ENCODE measurements around the gene CMTM4. TPM values are rescaled to one million over a fixed set of nuclear protein-coding genes. Genes with fewer than 3 reads are reported as not detected.
"Not testable (repeated sequence)": the region's sequence is repeated elsewhere in the genome, so short reads cannot be mapped to it uniquely, and the experiment has no call there.

Gene CMTM4
- total RNA-seq, 2 donors from 2014 or later: 1.1 to 1.5 TPM

DNA sequence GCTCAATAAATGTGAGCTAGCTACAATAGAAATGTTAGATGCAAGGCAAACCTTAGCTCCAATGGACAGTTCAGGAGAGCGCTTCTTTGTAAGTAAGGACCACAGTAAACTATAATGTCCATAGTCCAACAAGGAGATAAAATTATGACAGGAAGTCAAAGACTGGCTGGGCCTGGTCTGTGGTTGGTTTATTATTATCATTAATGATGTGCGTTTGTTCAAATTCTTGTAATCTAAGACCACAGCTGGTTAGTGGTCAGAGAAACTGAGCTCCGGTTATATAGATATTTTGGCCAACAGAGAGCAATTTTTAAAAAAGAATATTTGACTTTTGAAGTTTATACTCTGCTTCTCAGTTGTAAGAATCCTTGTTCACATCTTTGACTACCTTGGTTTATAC, 122.0 kb downstream of the CMTM4 start:
- H3K27ac Mint-ChIP-seq: no peak overlapping the region
- peaks cover 14% of the 10 kb centered on the region for H3K27me3 Mint-ChIP-seq
- H3K4me3 Mint-ChIP-seq: no peak overlapping the region
- no peaks in the 10 kb centered on the region for H3K9me3 ChIP-seq (ENCODE audit: control insufficient read depth, low read length, poor library complexity, severe bottlenecking)
- H3K36me3 Mint-ChIP-seq (ENCODE audit: low read depth): peaks cover 5% of the 10 kb centered on the region
- peaks cover 15% of the 10 kb centered on the region for H3K4me1 Mint-ChIP-seq
- ATAC-seq (no peak), DNase-seq (no peak)

DNA sequence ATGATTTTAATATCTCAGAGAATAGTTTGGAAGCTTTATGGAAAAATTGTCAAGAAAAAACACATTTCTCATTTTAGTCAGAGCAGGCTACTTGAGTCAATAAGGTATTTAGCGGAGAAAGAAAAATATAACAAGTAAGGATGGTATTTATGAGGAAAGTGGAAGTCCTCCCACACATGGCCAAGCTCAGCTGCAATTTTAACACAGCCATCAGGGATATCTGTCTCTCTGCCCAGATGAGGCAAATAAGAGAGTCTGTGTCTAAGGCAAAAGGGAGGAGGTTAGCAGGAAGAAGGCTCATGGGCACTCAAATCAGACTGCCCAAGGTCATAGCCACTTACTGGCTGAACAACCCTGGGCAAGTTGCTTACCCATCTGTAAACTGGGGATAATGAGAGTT, 122.5 kb downstream of the CMTM4 start:
- no peak overlapping the region for H3K4me3 Mint-ChIP-seq

GRCh38 chr16:66572356-66572755, 124.2 kb downstream of the CMTM4 start:
- H3K36me3 Mint-ChIP-seq (ENCODE audit: low read depth): peaks cover 1% of the 10 kb centered on the region
- H3K27ac Mint-ChIP-seq: peak overlapping the region; percentile 71
- DNase-seq: no peak
- no peak for ATAC-seq
- no peaks in the 10 kb centered on the region for H3K27me3 Mint-ChIP-seq
- no peak overlapping the region for H3K4me3 Mint-ChIP-seq
- peaks cover 9% of the 10 kb centered on the region for H3K4me1 Mint-ChIP-seq
- no peaks in the 10 kb centered on the region for H3K9me3 ChIP-seq (ENCODE audit: control insufficient read depth, low read length, poor library complexity, severe bottlenecking)

More for the DNA sequence above, 122.5 kb downstream of the CMTM4 start:
- no peaks in the 10 kb centered on the region for H3K9me3 ChIP-seq (ENCODE audit: control insufficient read depth, low read length, poor library complexity, severe bottlenecking)
- Mint-ChIP-seq H3K36me3 (ENCODE audit: low read depth) (peaks cover 5% of the 10 kb centered on the region), H3K27me3 (peaks cover 11% of the 10 kb centered on the region), H3K4me1 (peaks cover 12% of the 10 kb centered on the region), H3K27ac (no peak overlapping the region)
- DNase-seq (no peak), ATAC-seq (no peak)

DNA sequence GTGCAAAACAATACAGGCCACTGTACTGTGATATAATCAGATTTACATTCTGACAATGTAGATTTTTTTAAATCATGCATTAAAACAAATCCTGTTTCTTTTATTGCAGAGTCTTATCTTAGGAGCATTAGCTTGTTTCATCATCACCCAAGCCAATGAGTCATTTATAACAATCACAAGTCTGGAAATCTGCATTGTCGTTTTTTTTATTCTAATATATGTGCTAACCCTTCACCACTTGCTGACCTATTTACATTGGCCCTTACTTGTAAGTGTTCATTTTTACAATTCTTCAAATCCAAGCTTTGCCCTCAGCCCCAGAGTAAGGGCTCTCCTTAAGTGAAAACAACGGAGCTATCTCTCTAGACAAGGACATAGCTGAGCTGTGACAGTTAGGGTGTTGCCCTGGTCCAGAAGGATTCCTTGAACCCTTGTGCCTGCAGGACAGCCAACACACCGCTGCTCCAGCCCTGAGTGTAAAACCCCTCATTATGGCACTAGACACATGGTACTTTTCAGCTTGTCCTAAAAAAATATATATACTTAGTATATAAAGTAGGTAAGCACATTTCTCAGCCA, 126.6 kb downstream of the CMTM4 start:
- Mint-ChIP-seq H3K27me3 (no peaks in the 10 kb centered on the region), H3K4me3 (no peak overlapping the region), H3K27ac (peak overlapping the region; percentile 9), H3K4me1 (peaks cover 8% of the 10 kb centered on the region), H3K36me3 (ENCODE audit: low read depth) (peaks cover under 1% of the 10 kb centered on the region)
- H3K9me3 ChIP-seq (ENCODE audit: control insufficient read depth, low read length, poor library complexity, severe bottlenecking): no peaks in the 10 kb centered on the region
- DNase-seq (no peak), ATAC-seq (no peak)

DNA sequence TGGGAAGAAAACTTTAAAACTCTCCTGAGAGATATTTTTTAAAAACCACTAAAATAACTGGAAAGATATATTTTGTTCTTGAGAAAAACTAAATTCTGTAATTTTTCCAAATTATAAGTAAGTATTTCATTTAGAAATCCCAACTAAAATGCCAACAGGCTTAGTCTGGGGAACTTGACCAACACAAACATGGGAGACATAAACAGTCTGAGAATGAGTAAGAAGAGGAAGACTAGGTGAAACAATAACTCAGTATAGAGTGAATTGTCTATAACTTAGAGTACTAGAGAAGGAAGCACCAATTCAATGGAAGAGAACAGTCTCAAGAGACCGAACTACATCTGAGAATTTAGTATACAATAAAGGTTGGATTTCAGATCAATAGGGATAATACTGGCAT, 127.4 kb downstream of the CMTM4 start:
- H3K9me3 ChIP-seq (ENCODE audit: control insufficient read depth, low read length, poor library complexity, severe bottlenecking): no peaks in the 10 kb centered on the region
- peaks cover 3% of the 10 kb centered on the region for H3K36me3 Mint-ChIP-seq (ENCODE audit: low read depth)
- H3K27ac Mint-ChIP-seq: no peak overlapping the region
- ATAC-seq (no peak), DNase-seq (no peak)
- peaks cover 11% of the 10 kb centered on the region for H3K4me1 Mint-ChIP-seq
- no peak overlapping the region for H3K4me3 Mint-ChIP-seq
- no peaks in the 10 kb centered on the region for H3K27me3 Mint-ChIP-seq

- H3K4me1 Mint-ChIP-seq: peaks cover 15% of the 10 kb centered on the region
- no peaks in the 10 kb centered on the region for H3K9me3 ChIP-seq (ENCODE audit: control insufficient read depth, low read length, poor library complexity, severe bottlenecking)
- peaks cover 3% of the 10 kb centered on the region for H3K36me3 Mint-ChIP-seq (ENCODE audit: low read depth)
- DNase-seq: no peak
- no peak for ATAC-seq
- no peak overlapping the region for H3K4me3 Mint-ChIP-seq
- no peaks in the 10 kb centered on the region for H3K27me3 Mint-ChIP-seq
- no peak overlapping the region for H3K27ac Mint-ChIP-seq
These were observed 128.2 kb downstream of the CMTM4 start for GRCh38 chr16:66568355-66568754.

GRCh38 chr16:66567270-66567669, 129.3 kb downstream of the CMTM4 start:
- H3K36me3 Mint-ChIP-seq (ENCODE audit: low read depth); H3K27me3 Mint-ChIP-seq; ATAC-seq; H3K4me3 Mint-ChIP-seq; H3K27ac Mint-ChIP-seq; H3K9me3 ChIP-seq (ENCODE audit: control insufficient read depth, low read length, poor library complexity, severe bottlenecking); DNase-seq: not testable (repeated sequence)
- H3K4me1 Mint-ChIP-seq: peaks cover 24% of the 10 kb centered on the region

GRCh38 chr16:66566051-66566901, 130.3 kb downstream of the CMTM4 start, which contains the start of gene CMTM1:
CMTM1 (plus strand) TSS chr16:66566439; CDS start chr16:66566514, 75 bp downstream.
- peaks cover 4% of the 10 kb centered on the region for H3K36me3 Mint-ChIP-seq (ENCODE audit: low read depth)
- ATAC-seq: no peak

More at GRCh38 chr16:66566051-66566901, 130.3 kb downstream of the CMTM4 start, which contains the start of gene CMTM1:
- no peak for DNase-seq
- Mint-ChIP-seq H3K4me3 (no peak within 1 kb of the TSS), H3K27me3 (no peaks in the 10 kb centered on the region), H3K27ac (peak within 1 kb of the TSS; percentile 95), H3K4me1 (peaks cover 28% of the 10 kb centered on the region)
- no peaks in the 10 kb centered on the region for H3K9me3 ChIP-seq (ENCODE audit: control insufficient read depth, low read length, poor library complexity, severe bottlenecking)

Other genes with a start within 250 kb of the CMTM4 start
- 1 to 10 TPM; 7.1 to 9.4 TPM for gene TK2, start 146.6 kb downstream of the CMTM4 start, total RNA-seq
- gene CKLF, start 144.2 kb downstream of the CMTM4 start, total RNA-seq: 10 to 100 TPM; 41.6 to 42.5 TPM
- gene CMTM1, start 130.3 kb downstream of the CMTM4 start, total RNA-seq: 1 to 10 TPM; 3.3 to 3.6 TPM
- gene CMTM2, start 117.3 kb downstream of the CMTM4 start, total RNA-seq: under 1 TPM in 1 of 2 donors, not detected in 1; 0.70 TPM
- 10 to 100 TPM; 60.5 to 74.6 TPM for gene CMTM3, start 92.0 kb downstream of the CMTM4 start, total RNA-seq
- 10 to 100 TPM; 77.5 to 97.1 TPM for gene DYNC1LI2, start 54.9 kb upstream of the CMTM4 start, total RNA-seq
- gene TERB1, start 104.8 kb upstream of the CMTM4 start, total RNA-seq: under 1 TPM in 1 of 2 donors, not detected in 1; 0.40 TPM
- gene NAE1, start 134.2 kb upstream of the CMTM4 start, total RNA-seq: 10 to 100 TPM; 63.0 to 78.7 TPM
- not detected for gene CA7, start 147.7 kb upstream of the CMTM4 start, total RNA-seq
- 1 to 10 TPM; 5.8 to 8.9 TPM for gene PDP2, start 183.8 kb upstream of the CMTM4 start, total RNA-seq
- gene CDH16, start 222.1 kb upstream of the CMTM4 start, total RNA-seq: not detected
- under 1 TPM; 0.52 to 0.67 TPM for gene RRAD, start 228.8 kb upstream of the CMTM4 start, total RNA-seq
- gene CIAO2B, start 237.7 kb upstream of the CMTM4 start, total RNA-seq: 10 to 100 TPM; 50.3 to 51.0 TPM
- 10 to 100 TPM; 33.1 to 36.8 TPM for gene CES2, start 238.8 kb upstream of the CMTM4 start, total RNA-seq

All from T-helper 17 cell (primary cell).